ENCODE measurements around the gene MGMT.

The MGMT gene

GRCh38 chr10:129704786-129705525 lies 237.9 kb downstream of the MGMT start:
- no peak overlapping the region for H3K27ac ChIP-seq (ENCODE audit: low read length)
- no peaks in the 10 kb centered on the region for H3K27me3 ChIP-seq (replicated peaks; ENCODE audit: insufficient read depth, low read length)
- H2AFZ ChIP-seq (ENCODE audit: low read length) = no peak overlapping the region
- H3K4me3 ChIP-seq (ENCODE audit: low read length) = no peak overlapping the region
- no peaks in the 10 kb centered on the region for H3K4me1 ChIP-seq (ENCODE audit: low read length)
- no peak for DNase-seq
- H3K9ac ChIP-seq (ENCODE audit: low read length) = no peak overlapping the region
- no peaks in the 10 kb centered on the region for H3K9me3 ChIP-seq (replicated peaks; ENCODE audit: insufficient read depth, low read length)
- no peaks in the 10 kb centered on the region for H4K20me1 ChIP-seq (ENCODE audit: insufficient read depth, low read length)
- no peaks in the 10 kb centered on the region for H3K9me2 ChIP-seq (replicated peaks; ENCODE audit: insufficient read depth, low read length)
- no peaks in the 10 kb centered on the region for H3K36me3 ChIP-seq (replicated peaks; ENCODE audit: insufficient read depth, low read length)
- TF ChIP-seq EZH2 (optimal IDR thresholded peaks at IDR 0.05; ENCODE audit: low read depth, low read length) (no peak), CTCF (IDR thresholded peaks at IDR 0.05; ENCODE audit: low read length) (no peak), EZH2phosphoT487 (IDR thresholded peaks at IDR 0.05; ENCODE audit: low read length) (no peak)
- no peak overlapping the region for H3K4me2 ChIP-seq (ENCODE audit: low read depth, low read length)
- no peaks in the 10 kb centered on the region for H3K79me2 ChIP-seq (ENCODE audit: low read length)
- H3F3A ChIP-seq (ENCODE audit: insufficient read depth, low read length) = no peaks in the 10 kb centered on the region

- no peaks in the 10 kb centered on the region for H3K9me3 ChIP-seq (replicated peaks; ENCODE audit: insufficient read depth, low read length)
- H3K27me3 ChIP-seq (replicated peaks; ENCODE audit: insufficient read depth, low read length) = no peaks in the 10 kb centered on the region
- H3K4me2 ChIP-seq (ENCODE audit: low read depth, low read length) = no peak overlapping the region
- no peak overlapping the region for H3K4me3 ChIP-seq (ENCODE audit: low read length)
- H2AFZ ChIP-seq (ENCODE audit: low read length) = no peak overlapping the region
- TF ChIP-seq CTCF (IDR thresholded peaks at IDR 0.05; ENCODE audit: low read length) = no peak
- no peak for TF ChIP-seq EZH2phosphoT487 (IDR thresholded peaks at IDR 0.05; ENCODE audit: low read length)
- no peak for TF ChIP-seq EZH2 (optimal IDR thresholded peaks at IDR 0.05; ENCODE audit: low read depth, low read length)
- H4K20me1 ChIP-seq (ENCODE audit: insufficient read depth, low read length) = no peaks in the 10 kb centered on the region
- DNase-seq = no peak
- no peaks in the 10 kb centered on the region for H3K36me3 ChIP-seq (replicated peaks; ENCODE audit: insufficient read depth, low read length)
- H3K27ac ChIP-seq (ENCODE audit: low read length) = no peak overlapping the region
- H3K9ac ChIP-seq (ENCODE audit: low read length) = no peak overlapping the region
- H3K79me2 ChIP-seq (ENCODE audit: low read length) = no peaks in the 10 kb centered on the region
- no peaks in the 10 kb centered on the region for H3F3A ChIP-seq (ENCODE audit: insufficient read depth, low read length)
- H3K4me1 ChIP-seq (ENCODE audit: low read length) = no peaks in the 10 kb centered on the region
- no peaks in the 10 kb centered on the region for H3K9me2 ChIP-seq (replicated peaks; ENCODE audit: insufficient read depth, low read length)
Measured at GRCh38 chr10:129705676-129706075, 238.6 kb downstream of the MGMT start.

- H4K20me1 ChIP-seq (ENCODE audit: insufficient read depth, low read length) = no peaks in the 10 kb centered on the region
- TF ChIP-seq CTCF (IDR thresholded peaks at IDR 0.05; ENCODE audit: low read length) (no peak), EZH2phosphoT487 (IDR thresholded peaks at IDR 0.05; ENCODE audit: low read length) (no peak), EZH2 (optimal IDR thresholded peaks at IDR 0.05; ENCODE audit: low read depth, low read length) (no peak)
- no peaks in the 10 kb centered on the region for H3K9me2 ChIP-seq (replicated peaks; ENCODE audit: insufficient read depth, low read length)
- H3F3A ChIP-seq (ENCODE audit: insufficient read depth, low read length) = no peaks in the 10 kb centered on the region
- H3K79me2 ChIP-seq (ENCODE audit: low read length) = no peaks in the 10 kb centered on the region
- no peaks in the 10 kb centered on the region for H3K27me3 ChIP-seq (replicated peaks; ENCODE audit: insufficient read depth, low read length)
- no peak for DNase-seq
- no peak overlapping the region for H3K4me3 ChIP-seq (ENCODE audit: low read length)
- H3K9ac ChIP-seq (ENCODE audit: low read length) = no peak overlapping the region
- H3K4me1 ChIP-seq (ENCODE audit: low read length) = no peaks in the 10 kb centered on the region
- no peak overlapping the region for H3K27ac ChIP-seq (ENCODE audit: low read length)
- no peaks in the 10 kb centered on the region for H3K36me3 ChIP-seq (replicated peaks; ENCODE audit: insufficient read depth, low read length)
- no peak overlapping the region for H3K4me2 ChIP-seq (ENCODE audit: low read depth, low read length)
- H3K9me3 ChIP-seq (replicated peaks; ENCODE audit: insufficient read depth, low read length) = no peaks in the 10 kb centered on the region
- H2AFZ ChIP-seq (ENCODE audit: low read length) = no peak overlapping the region
Measured at GRCh38 chr10:129706081-129706480, 239.0 kb downstream of the MGMT start.
